Measurements from ENCODE around the gene GPR152.
"Not testable (repeated sequence)": the region's sequence is repeated elsewhere in the genome, so short reads cannot be mapped to it uniquely, and the experiment has no call there.

GPR152 gene

GRCh38 chr11:67476692-67477091 lies 24.2 kb upstream of the GPR152 start:
- not testable (repeated sequence) for H3K27me3 ChIP-seq (ENCODE audit: control insufficient read depth in 5 of 5, insufficient read depth in 4 of 5, low read length in 5 of 5); H3K27ac ChIP-seq (ENCODE audit: low read depth, low read length); H3K9me3 ChIP-seq (ENCODE audit: control insufficient read depth in 5 of 5, low read length in 5 of 5); H3K4me3 ChIP-seq (ENCODE audit: low read depth in 1 of 5, low read length in 5 of 5); H3K4me1 ChIP-seq (ENCODE audit: control insufficient read depth in 5 of 5, insufficient read depth in 5 of 5, low read length in 5 of 5); H3K9ac ChIP-seq (ENCODE audit: low read length in 5 of 5); H3K36me3 ChIP-seq (ENCODE audit: control insufficient read depth in 5 of 5, insufficient read depth in 5 of 5, low read length in 5 of 5)

GRCh38 chr11:67472882-67473281 lies 20.4 kb upstream of the GPR152 start:
- no peaks in the 10 kb centered on the region for H3K27me3 ChIP-seq (ENCODE audit: control insufficient read depth in 5 of 5, insufficient read depth in 4 of 5, low read length in 5 of 5)
- H3K9me3 ChIP-seq (ENCODE audit: control insufficient read depth in 5 of 5, low read length in 5 of 5), result no peaks in the 10 kb centered on the region
- no peak overlapping the region for H3K9ac ChIP-seq (ENCODE audit: low read length in 5 of 5)
- peaks cover 5 to 18% (median 16%) of the 10 kb centered on the region in 5 donors for H3K4me1 ChIP-seq (ENCODE audit: control insufficient read depth in 5 of 5, insufficient read depth in 5 of 5, low read length in 5 of 5)
- no peak overlapping the region for H3K4me3 ChIP-seq (ENCODE audit: low read depth in 1 of 5, low read length in 5 of 5)
- H3K27ac ChIP-seq (ENCODE audit: low read depth, low read length), result no peak overlapping the region
- H3K36me3 ChIP-seq (ENCODE audit: control insufficient read depth in 5 of 5, insufficient read depth in 5 of 5, low read length in 5 of 5), result no peaks in the 10 kb centered on the region

GRCh38 chr11:67470337-67471002 lies 17.9 kb upstream of the GPR152 start:
- H3K4me1 ChIP-seq (ENCODE audit: control insufficient read depth in 5 of 5, insufficient read depth in 5 of 5, low read length in 5 of 5), result peaks cover 5 to 28% (median 22%) of the 10 kb centered on the region in 5 donors
- no peak overlapping the region for H3K4me3 ChIP-seq (ENCODE audit: low read depth in 1 of 5, low read length in 5 of 5)
- no peaks in the 10 kb centered on the region for H3K36me3 ChIP-seq (ENCODE audit: control insufficient read depth in 5 of 5, insufficient read depth in 5 of 5, low read length in 5 of 5)
- no peak overlapping the region for H3K27ac ChIP-seq (ENCODE audit: low read depth, low read length)
- no peaks in the 10 kb centered on the region for H3K27me3 ChIP-seq (ENCODE audit: control insufficient read depth in 5 of 5, insufficient read depth in 4 of 5, low read length in 5 of 5)
- H3K9ac ChIP-seq (ENCODE audit: low read length in 5 of 5), result no peak overlapping the region
- no peaks in the 10 kb centered on the region for H3K9me3 ChIP-seq (ENCODE audit: control insufficient read depth in 5 of 5, low read length in 5 of 5)

GRCh38 chr11:67469508-67469811 lies 16.9 kb upstream of the GPR152 start:
- Histone ChIP-seq H3K36me3 (ENCODE audit: control insufficient read depth in 5 of 5, insufficient read depth in 5 of 5, low read length in 5 of 5) (no peaks in the 10 kb centered on the region), H3K27me3 (ENCODE audit: control insufficient read depth in 5 of 5, insufficient read depth in 4 of 5, low read length in 5 of 5) (no peaks in the 10 kb centered on the region), H3K4me3 (ENCODE audit: low read depth in 1 of 5, low read length in 5 of 5) (peak overlapping the region; percentile 78 to 88 (median 86)), H3K4me1 (ENCODE audit: control insufficient read depth in 5 of 5, insufficient read depth in 5 of 5, low read length in 5 of 5) (peaks cover 5 to 37% (median 30%) of the 10 kb centered on the region in 5 donors), H3K27ac (ENCODE audit: low read depth, low read length) (peak overlapping the region; percentile 79), H3K9ac (ENCODE audit: low read length in 5 of 5) (peak overlapping the region in 4 of 5 donors; percentile 57 to 92 (median 86)), H3K9me3 (ENCODE audit: control insufficient read depth in 5 of 5, low read length in 5 of 5) (no peaks in the 10 kb centered on the region)

GRCh38 chr11:67468759-67469507 lies 16.4 kb upstream of the GPR152 start, which contains the start of gene TMEM134:
Gene TMEM134 (minus strand): TSS chr11:67469251. CDS start chr11:67469192, 59 bp downstream.
- no peaks in the 10 kb centered on the region for H3K9me3 ChIP-seq (ENCODE audit: control insufficient read depth in 5 of 5, low read length in 5 of 5)
- H3K4me1 ChIP-seq (ENCODE audit: control insufficient read depth in 5 of 5, insufficient read depth in 5 of 5, low read length in 5 of 5), result peaks cover 5 to 42% (median 35%) of the 10 kb centered on the region in 5 donors
- H3K27me3 ChIP-seq (ENCODE audit: control insufficient read depth in 5 of 5, insufficient read depth in 4 of 5, low read length in 5 of 5), result no peaks in the 10 kb centered on the region
- H3K4me3 ChIP-seq (ENCODE audit: low read depth in 1 of 5, low read length in 5 of 5), result peak within 1 kb of the TSS; percentile 78 to 88 (median 86)
- H3K36me3 ChIP-seq (ENCODE audit: control insufficient read depth in 5 of 5, insufficient read depth in 5 of 5, low read length in 5 of 5), result no peaks in the 10 kb centered on the region
- H3K9ac ChIP-seq (ENCODE audit: low read length in 5 of 5), result peak within 1 kb of the TSS in 4 of 5 donors; percentile 84 to 92 (median 86)
- H3K27ac ChIP-seq (ENCODE audit: low read depth, low read length), result peak within 1 kb of the TSS; percentile 79

- H3K4me3 ChIP-seq (ENCODE audit: low read depth in 1 of 5, low read length in 5 of 5), result peak overlapping the region; percentile 72 to 87 (median 78)
- peaks cover 5 to 47% (median 38%) of the 10 kb centered on the region in 5 donors for H3K4me1 ChIP-seq (ENCODE audit: control insufficient read depth in 5 of 5, insufficient read depth in 5 of 5, low read length in 5 of 5)
- H3K27ac ChIP-seq (ENCODE audit: low read depth, low read length), result peak overlapping the region; percentile 79
- no peaks in the 10 kb centered on the region for H3K9me3 ChIP-seq (ENCODE audit: control insufficient read depth in 5 of 5, low read length in 5 of 5)
- no peaks in the 10 kb centered on the region for H3K27me3 ChIP-seq (ENCODE audit: control insufficient read depth in 5 of 5, insufficient read depth in 4 of 5, low read length in 5 of 5)
- peak overlapping the region in 4 of 5 donors; percentile 78 to 87 (median 86) for H3K9ac ChIP-seq (ENCODE audit: low read length in 5 of 5)
- H3K36me3 ChIP-seq (ENCODE audit: control insufficient read depth in 5 of 5, insufficient read depth in 5 of 5, low read length in 5 of 5), result no peaks in the 10 kb centered on the region
Observed at GRCh38 chr11:67468456-67468758, 15.9 kb upstream of the GPR152 start.

- Histone ChIP-seq H3K36me3 (ENCODE audit: control insufficient read depth in 5 of 5, insufficient read depth in 5 of 5, low read length in 5 of 5) (no peaks in the 10 kb centered on the region), H3K9ac (ENCODE audit: low read length in 5 of 5) (peak overlapping the region in 4 of 5 donors; percentile 78 to 87 (median 86)), H3K27ac (ENCODE audit: low read depth, low read length) (peak overlapping the region; percentile 79), H3K4me1 (ENCODE audit: control insufficient read depth in 5 of 5, insufficient read depth in 5 of 5, low read length in 5 of 5) (peaks cover 5 to 47% (median 38%) of the 10 kb centered on the region in 5 donors), H3K27me3 (ENCODE audit: control insufficient read depth in 5 of 5, insufficient read depth in 4 of 5, low read length in 5 of 5) (no peaks in the 10 kb centered on the region), H3K9me3 (ENCODE audit: control insufficient read depth in 5 of 5, low read length in 5 of 5) (no peaks in the 10 kb centered on the region), H3K4me3 (ENCODE audit: low read depth in 1 of 5, low read length in 5 of 5) (peak overlapping the region; percentile 72 to 87 (median 78))
Observed at GRCh38 chr11:67468056-67468455, 15.5 kb upstream of the GPR152 start.

- H3K27me3 ChIP-seq (ENCODE audit: control insufficient read depth in 5 of 5, insufficient read depth in 4 of 5, low read length in 5 of 5), result no peaks in the 10 kb centered on the region
- no peaks in the 10 kb centered on the region for H3K36me3 ChIP-seq (ENCODE audit: control insufficient read depth in 5 of 5, insufficient read depth in 5 of 5, low read length in 5 of 5)
- H3K4me1 ChIP-seq (ENCODE audit: control insufficient read depth in 5 of 5, insufficient read depth in 5 of 5, low read length in 5 of 5), result peaks cover 5 to 47% (median 38%) of the 10 kb centered on the region in 5 donors
- no peak overlapping the region for H3K27ac ChIP-seq (ENCODE audit: low read depth, low read length)
- no peaks in the 10 kb centered on the region for H3K9me3 ChIP-seq (ENCODE audit: control insufficient read depth in 5 of 5, low read length in 5 of 5)
- peak overlapping the region in 1 of 5 donors; percentile 84 for H3K9ac ChIP-seq (ENCODE audit: low read length in 5 of 5)
- no peak overlapping the region for H3K4me3 ChIP-seq (ENCODE audit: low read depth in 1 of 5, low read length in 5 of 5)
Observed at GRCh38 chr11:67466962-67467771, 14.6 kb upstream of the GPR152 start.

- H3K27me3 ChIP-seq (ENCODE audit: control insufficient read depth in 5 of 5, insufficient read depth in 4 of 5, low read length in 5 of 5), result no peaks in the 10 kb centered on the region
- H3K4me3 ChIP-seq (ENCODE audit: low read depth in 1 of 5, low read length in 5 of 5), result no peak overlapping the region
- H3K9me3 ChIP-seq (ENCODE audit: control insufficient read depth in 5 of 5, low read length in 5 of 5), result no peaks in the 10 kb centered on the region
- no peak overlapping the region for H3K9ac ChIP-seq (ENCODE audit: low read length in 5 of 5)
- no peak overlapping the region for H3K27ac ChIP-seq (ENCODE audit: low read depth, low read length)
- H3K36me3 ChIP-seq (ENCODE audit: control insufficient read depth in 5 of 5, insufficient read depth in 5 of 5, low read length in 5 of 5), result no peaks in the 10 kb centered on the region
- H3K4me1 ChIP-seq (ENCODE audit: control insufficient read depth in 5 of 5, insufficient read depth in 5 of 5, low read length in 5 of 5), result peaks cover 5 to 47% (median 38%) of the 10 kb centered on the region in 5 donors
Observed at GRCh38 chr11:67466367-67466766, 13.8 kb upstream of the GPR152 start.

- H3K36me3 ChIP-seq (ENCODE audit: control insufficient read depth in 5 of 5, insufficient read depth in 5 of 5, low read length in 5 of 5); H3K9me3 ChIP-seq (ENCODE audit: control insufficient read depth in 5 of 5, low read length in 5 of 5); H3K27me3 ChIP-seq (ENCODE audit: control insufficient read depth in 5 of 5, insufficient read depth in 4 of 5, low read length in 5 of 5): not testable (repeated sequence)
- Histone ChIP-seq H3K9ac (ENCODE audit: low read length in 5 of 5) (peak overlapping the region in 1 of 5 donors; percentile 59), H3K27ac (ENCODE audit: low read depth, low read length) (peak overlapping the region; percentile 83), H3K4me1 (ENCODE audit: control insufficient read depth in 5 of 5, insufficient read depth in 5 of 5, low read length in 5 of 5) (peaks cover 5 to 47% (median 38%) of the 10 kb centered on the region in 5 donors), H3K4me3 (ENCODE audit: low read depth in 1 of 5, low read length in 5 of 5) (peak overlapping the region in 1 of 5 donors; percentile 71)
Observed at GRCh38 chr11:67465530-67465929, 13.0 kb upstream of the GPR152 start.

Data from subcutaneous abdominal adipose tissue (tissue), 5 donors.